ENCODE results near the gene MGST2. TPM values are rescaled to one million over a fixed set of nuclear protein-coding genes. Genes with fewer than 3 reads are reported as not detected.

The MGST2 gene
- total RNA-seq, 2 experiments from 2014 or later, result 8.7 to 10.1 TPM

- Mint-ChIP-seq H3K27me3 (no peaks in the 10 kb centered on the region), H3K4me1 (ENCODE audit: low read depth) (no peaks in the 10 kb centered on the region), H3K27ac (no peak overlapping the region), H3K36me3 (no peaks in the 10 kb centered on the region), H3K9me3 (no peaks in the 10 kb centered on the region), H3K4me3 (no peak overlapping the region)
- DNase-seq, result no peak
- CTCF ChIA-PET, result interaction anchor here (0.9 kb wide), 1 partner anchor 23 kb away, joined by 3 read pairs; no protein-coding TSS in a partner anchor
- POLR2A ChIA-PET, result no interaction called here
- intact Hi-C loops (cut with micrococcal nuclease), result no loop called here
These were observed 9.4 kb downstream of the MGST2 start for GRCh38 chr4:139674875-139675550.

- Mint-ChIP-seq H3K36me3 (no peaks in the 10 kb centered on the region), H3K9me3 (no peaks in the 10 kb centered on the region), H3K4me3 (no peak overlapping the region), H3K27ac (no peak overlapping the region), H3K27me3 (no peaks in the 10 kb centered on the region), H3K4me1 (ENCODE audit: low read depth) (no peaks in the 10 kb centered on the region)
- ChIA-PET CTCF (interaction anchor here (0.9 kb wide), 1 partner anchor 23 kb away, joined by 3 read pairs; no protein-coding TSS in a partner anchor), POLR2A (no interaction called here)
- DNase-seq, result no peak
- intact Hi-C loops (cut with micrococcal nuclease), result no loop called here
These were observed 10.0 kb downstream of the MGST2 start for GRCh38 chr4:139675651-139676050.

GRCh38 chr4:139676365-139676764 lies 10.7 kb downstream of the MGST2 start:
- Mint-ChIP-seq H3K4me1 (ENCODE audit: low read depth) (no peaks in the 10 kb centered on the region), H3K27ac (no peak overlapping the region), H3K4me3 (no peak overlapping the region), H3K9me3 (no peaks in the 10 kb centered on the region), H3K36me3 (no peaks in the 10 kb centered on the region), H3K27me3 (no peaks in the 10 kb centered on the region)
- ChIA-PET CTCF (interaction anchor here (1.3 kb wide), 1 partner anchor 19 kb away, joined by 4 read pairs; no protein-coding TSS in a partner anchor), POLR2A (no interaction called here)
- DNase-seq, result no peak
- intact Hi-C loops (cut with micrococcal nuclease), result no loop called here

- no peak for DNase-seq
- no peaks in the 10 kb centered on the region for H3K9me3 Mint-ChIP-seq
- no peak overlapping the region for H3K4me3 Mint-ChIP-seq
- intact Hi-C loops (cut with micrococcal nuclease), result no loop called here
- no peaks in the 10 kb centered on the region for H3K4me1 Mint-ChIP-seq (ENCODE audit: low read depth)
- ChIA-PET CTCF (interaction anchor here (1.3 kb wide), 1 partner anchor 19 kb away, joined by 4 read pairs; no protein-coding TSS in a partner anchor), POLR2A (no interaction called here)
- H3K36me3 Mint-ChIP-seq, result no peaks in the 10 kb centered on the region
- no peaks in the 10 kb centered on the region for H3K27me3 Mint-ChIP-seq
- H3K27ac Mint-ChIP-seq, result no peak overlapping the region
These were observed 11.4 kb downstream of the MGST2 start for GRCh38 chr4:139676913-139677585.

- H3K27me3 Mint-ChIP-seq, result no peaks in the 10 kb centered on the region
- H3K4me3 Mint-ChIP-seq, result no peak overlapping the region
- H3K4me1 Mint-ChIP-seq (ENCODE audit: low read depth), result peaks cover 3% of the 10 kb centered on the region
- H3K36me3 Mint-ChIP-seq, result no peaks in the 10 kb centered on the region
- ChIA-PET POLR2A (no interaction called here), CTCF (no interaction called here)
- no peaks in the 10 kb centered on the region for H3K9me3 Mint-ChIP-seq
- H3K27ac Mint-ChIP-seq, result no peak overlapping the region
- intact Hi-C loops (cut with micrococcal nuclease), result no loop called here
- no peak for DNase-seq
These were observed 16.7 kb downstream of the MGST2 start for GRCh38 chr4:139682309-139682708.

- ChIA-PET CTCF (no interaction called here), POLR2A (no interaction called here)
- no peak overlapping the region for H3K4me3 Mint-ChIP-seq
- peaks cover 3% of the 10 kb centered on the region for H3K4me1 Mint-ChIP-seq (ENCODE audit: low read depth)
- H3K36me3 Mint-ChIP-seq, result no peaks in the 10 kb centered on the region
- DNase-seq, result no peak
- intact Hi-C loops (cut with micrococcal nuclease), result no loop called here
- no peaks in the 10 kb centered on the region for H3K9me3 Mint-ChIP-seq
- H3K27ac Mint-ChIP-seq, result no peak overlapping the region
- H3K27me3 Mint-ChIP-seq, result no peaks in the 10 kb centered on the region
These were observed 17.1 kb downstream of the MGST2 start for GRCh38 chr4:139682741-139683151.

GRCh38 chr4:139684351-139684750 lies 18.7 kb downstream of the MGST2 start:
- CTCF ChIA-PET, result no interaction called here
- Mint-ChIP-seq H3K9me3 (no peaks in the 10 kb centered on the region), H3K27ac (no peak overlapping the region), H3K4me1 (ENCODE audit: low read depth) (peaks cover 3% of the 10 kb centered on the region), H3K4me3 (no peak overlapping the region), H3K36me3 (no peaks in the 10 kb centered on the region), H3K27me3 (no peaks in the 10 kb centered on the region)
- intact Hi-C loops (cut with micrococcal nuclease), result loop anchor here (2.0 kb wide), 1 partner anchor 28 kb away; no protein-coding TSS in a partner anchor
- DNase-seq, result no peak
- POLR2A ChIA-PET, result no interaction called here

- intact Hi-C loops (cut with micrococcal nuclease), result loop anchor here (2.0 kb wide), 1 partner anchor 28 kb away; no protein-coding TSS in a partner anchor
- Mint-ChIP-seq H3K4me3 (no peak overlapping the region), H3K27ac (no peak overlapping the region), H3K36me3 (no peaks in the 10 kb centered on the region), H3K4me1 (ENCODE audit: low read depth) (peaks cover 3% of the 10 kb centered on the region), H3K27me3 (no peaks in the 10 kb centered on the region), H3K9me3 (no peaks in the 10 kb centered on the region)
- CTCF ChIA-PET, result no interaction called here
- DNase-seq, result no peak
- POLR2A ChIA-PET, result no interaction called here
These were observed 19.6 kb downstream of the MGST2 start for GRCh38 chr4:139685180-139685579.

- POLR2A ChIA-PET, result no interaction called here
- Mint-ChIP-seq H3K27me3 (no peaks in the 10 kb centered on the region), H3K4me1 (ENCODE audit: low read depth) (peaks cover 3% of the 10 kb centered on the region), H3K27ac (no peak overlapping the region), H3K4me3 (no peak overlapping the region), H3K9me3 (no peaks in the 10 kb centered on the region), H3K36me3 (no peaks in the 10 kb centered on the region)
- CTCF ChIA-PET, result no interaction called here
- DNase-seq, result no peak
- intact Hi-C loops (cut with micrococcal nuclease), result no loop called here
These were observed 20.5 kb downstream of the MGST2 start for GRCh38 chr4:139686130-139686529.

GRCh38 chr4:139686988-139687387 lies 21.4 kb downstream of the MGST2 start:
- DNase-seq, result no peak
- H3K4me3 Mint-ChIP-seq, result no peak overlapping the region
- intact Hi-C loops (cut with micrococcal nuclease), result no loop called here
- H3K27me3 Mint-ChIP-seq, result no peaks in the 10 kb centered on the region
- H3K27ac Mint-ChIP-seq, result no peak overlapping the region
- peaks cover 3% of the 10 kb centered on the region for H3K4me1 Mint-ChIP-seq (ENCODE audit: low read depth)
- no peaks in the 10 kb centered on the region for H3K9me3 Mint-ChIP-seq
- no peaks in the 10 kb centered on the region for H3K36me3 Mint-ChIP-seq
- POLR2A ChIA-PET, result no interaction called here
- CTCF ChIA-PET, result no interaction called here

GRCh38 chr4:139689093-139689722 lies 23.6 kb downstream of the MGST2 start:
- intact Hi-C loops (cut with micrococcal nuclease), result no loop called here
- H3K4me1 Mint-ChIP-seq (ENCODE audit: low read depth), result peaks cover 3% of the 10 kb centered on the region
- DNase-seq, result no peak
- H3K36me3 Mint-ChIP-seq, result no peaks in the 10 kb centered on the region
- no peak overlapping the region for H3K27ac Mint-ChIP-seq
- ChIA-PET CTCF (no interaction called here), POLR2A (no interaction called here)
- no peak overlapping the region for H3K4me3 Mint-ChIP-seq
- H3K9me3 Mint-ChIP-seq, result no peaks in the 10 kb centered on the region
- no peaks in the 10 kb centered on the region for H3K27me3 Mint-ChIP-seq

- intact Hi-C loops (cut with micrococcal nuclease), result no loop called here
- Mint-ChIP-seq H3K27me3 (no peaks in the 10 kb centered on the region), H3K27ac (no peak overlapping the region), H3K9me3 (no peaks in the 10 kb centered on the region), H3K4me3 (no peak overlapping the region), H3K4me1 (ENCODE audit: low read depth) (no peaks in the 10 kb centered on the region), H3K36me3 (no peaks in the 10 kb centered on the region)
- no peak for DNase-seq
- CTCF ChIA-PET, result no interaction called here
- POLR2A ChIA-PET, result interaction anchor here (0.6 kb wide), 1 partner anchor 11 kb away, joined by 4 read pairs; no protein-coding TSS in a partner anchor
These were observed 24.8 kb downstream of the MGST2 start for GRCh38 chr4:139690419-139690818.

All from activated CD4-positive, alpha-beta memory T cell treated with anti-CD3 and anti-CD28 coated beads for 36 hours (primary cell).